Measurements from ENCODE around the gene PAM.
A peak's percentile ranks its signal among the peaks of the same experiment; 100 is the strongest.

The PAM gene

GRCh38 chr5:102865171-102865509 is 110.0 kb downstream of the PAM start:
- no peak overlapping the region for H3K27ac ChIP-seq
- no peak for TF ChIP-seq ZFX (IDR thresholded peaks at IDR 0.05; ENCODE audit: borderline replicate concordance)
- TF ChIP-seq CTCF (IDR thresholded peaks at IDR 0.05) = no peak

- no peak overlapping the region for H3K27ac ChIP-seq
- no peak for TF ChIP-seq ZFX (IDR thresholded peaks at IDR 0.05; ENCODE audit: borderline replicate concordance)
- TF ChIP-seq CTCF (IDR thresholded peaks at IDR 0.05) = peak; percentile 7; the same call in 1 of the 2 replicates
Measured at GRCh38 chr5:102865510-102866236, 110.6 kb downstream of the PAM start.

- no peak overlapping the region for H3K27ac ChIP-seq
- TF ChIP-seq ZFX (IDR thresholded peaks at IDR 0.05; ENCODE audit: borderline replicate concordance) (no peak), CTCF (IDR thresholded peaks at IDR 0.05) (no peak)
Measured at GRCh38 chr5:102866237-102866600, 111.1 kb downstream of the PAM start.

- TF ChIP-seq CTCF (IDR thresholded peaks at IDR 0.05) (no peak), ZFX (IDR thresholded peaks at IDR 0.05; ENCODE audit: borderline replicate concordance) (no peak)
- H3K27ac ChIP-seq = no peak overlapping the region
Measured at GRCh38 chr5:102867992-102868662, 113.0 kb downstream of the PAM start.

- TF ChIP-seq CTCF (IDR thresholded peaks at IDR 0.05) (no peak), ZFX (IDR thresholded peaks at IDR 0.05; ENCODE audit: borderline replicate concordance) (no peak)
Measured at GRCh38 chr5:102869230-102869629, 114.1 kb downstream of the PAM start.

GRCh38 chr5:102873379-102873932 is 118.4 kb downstream of the PAM start:
- TF ChIP-seq CTCF (IDR thresholded peaks at IDR 0.05) = no peak
- no peak for TF ChIP-seq ZFX (IDR thresholded peaks at IDR 0.05; ENCODE audit: borderline replicate concordance)
- H3K27ac ChIP-seq = no peak overlapping the region

More at GRCh38 chr5:102869230-102869629, 114.1 kb downstream of the PAM start:
- H3K27ac ChIP-seq = no peak overlapping the region

- H3K27ac ChIP-seq = no peak overlapping the region
- TF ChIP-seq CTCF (IDR thresholded peaks at IDR 0.05) (no peak), ZFX (IDR thresholded peaks at IDR 0.05; ENCODE audit: borderline replicate concordance) (no peak)
Measured at GRCh38 chr5:102874054-102874453, 118.9 kb downstream of the PAM start.

All from 22Rv1 (cell line).